HepG2 (cell line): ENCODE data around the gene TASP1. TPM values are rescaled to one million over a fixed set of nuclear protein-coding genes. Genes with fewer than 3 reads are reported as not detected.

Experiments
- AHDC1 ChIP-seq: sonication (generic); formaldehyde crosslinking; IDR thresholded peaks from 2 replicates; pipeline ENCODE4 v1.5.1; 2020; ENCODE audit warnings: mild to moderate bottlenecking, missing genetic modification reagents, borderline replicate concordance
- ARID5B ChIP-seq: IDR thresholded peaks from 2 replicates; pipeline ENCODE4 v1.4.0; 2020; ENCODE audit warnings: mild to moderate bottlenecking, missing genetic modification reagents
- BHLHE40 ChIP-seq: IDR thresholded peaks from 2 replicates; pipeline ENCODE4 v1.6.1; 2011; ENCODE audit warnings: low read length, improper control_type of control experiment
- CHCHD3 ChIP-seq: sonication (generic); formaldehyde crosslinking; IDR thresholded peaks from 2 replicates; pipeline ENCODE4 v1.8.0; 2022; ENCODE audit warnings: mild to moderate bottlenecking, missing genetic modification reagents, moderate library complexity
- ESRRA ChIP-seq: sonication (generic); formaldehyde crosslinking; IDR thresholded peaks from 2 replicates; pipeline ENCODE4 v1.5.1; 2020; ENCODE audit warnings: mild to moderate bottlenecking, low read depth, missing genetic modification reagents
- FOXA1 ChIP-seq, 2 experiments: fragments of 450-650 bp in 1 of 2; sonication (generic) in 1 of 2; formaldehyde crosslinking in 1 of 2; IDR thresholded peaks; 2 replicates each; pipeline versions ENCODE4 v1.4.0 to v1.6.1; 2016 to 2020; ENCODE audit warnings: missing genetic modification reagents in 1 of 2
- HMG20A ChIP-seq: IDR thresholded peaks from 2 replicates; pipeline ENCODE4 v1.6.1; 2016; ENCODE audit warnings: borderline replicate concordance
- JUN ChIP-seq: sonication (generic); formaldehyde crosslinking; IDR thresholded peaks from 2 replicates; pipeline ENCODE4 v1.4.0; 2020; ENCODE audit warnings: mild to moderate bottlenecking, missing genetic modification reagents
- NBN ChIP-seq: fragments of 450-650 bp; conservative IDR thresholded peaks from 2 replicates; pipeline ENCODE4 v1.6.1; 2017
- RARA ChIP-seq: IDR thresholded peaks from 2 replicates; pipeline ENCODE4 v1.6.1; 2016; ENCODE audit warnings: missing genetic modification reagents, missing compliant biosample characterization
- SCMH1 ChIP-seq: sonication (generic); formaldehyde crosslinking; IDR thresholded peaks from 2 replicates; pipeline ENCODE4 v1.9.0; 2021; ENCODE audit warnings: missing genetic modification reagents, mild to moderate bottlenecking, borderline replicate concordance
- STAT5B ChIP-seq: sonication (generic); formaldehyde crosslinking; IDR thresholded peaks from 2 replicates; pipeline ENCODE4 v1.4.0; 2020; ENCODE audit warnings: missing genetic modification reagents
- XBP1 ChIP-seq: sonication (generic); formaldehyde crosslinking; IDR thresholded peaks from 2 replicates; pipeline ENCODE4 v1.5.0; 2020; ENCODE audit warnings: missing genetic modification reagents
- ZFP62 ChIP-seq: sonication (generic); formaldehyde crosslinking; IDR thresholded peaks from 2 replicates; pipeline ENCODE4 v1.4.0; 2020; ENCODE audit warnings: missing genetic modification reagents
- ZNF343 ChIP-seq: sonication (generic); formaldehyde crosslinking; IDR thresholded peaks from 2 replicates; pipeline ENCODE4 v1.4.0; 2020; ENCODE audit warnings: mild to moderate bottlenecking, missing genetic modification reagents
- ZNF543 ChIP-seq: sonication (generic); formaldehyde crosslinking; IDR thresholded peaks from 2 replicates; pipeline ENCODE4 v1.4.0; 2020; ENCODE audit warnings: mild to moderate bottlenecking, missing genetic modification reagents
- ZNF567 ChIP-seq: sonication (generic); formaldehyde crosslinking; IDR thresholded peaks from 2 replicates; pipeline ENCODE4 v1.8.1; 2023; ENCODE audit warnings: mild to moderate bottlenecking, missing genetic modification reagents, borderline replicate concordance
- ZNF788 ChIP-seq: sonication (generic); formaldehyde crosslinking; IDR thresholded peaks from 2 replicates; pipeline ENCODE4 v1.5.0; 2020; ENCODE audit warnings: mild to moderate bottlenecking, missing genetic modification reagents, borderline replicate concordance
- ZNF792 ChIP-seq: IDR thresholded peaks from 2 replicates; pipeline ENCODE4 v1.6.1; 2016
- ZNF891 ChIP-seq: sonication (generic); formaldehyde crosslinking; IDR thresholded peaks from 2 replicates; pipeline ENCODE4 v1.5.0; 2020; ENCODE audit warnings: mild to moderate bottlenecking, missing genetic modification reagents
- polyA plus RNA-seq, 8 experiments: library from polyadenylated mRNA; depleted of rRNA in 3 of 8; stranded (reverse) in 7 of 8; unstranded in 1 of 8; fragments of >200 nt; fragmentation: Illumina TruSeq in 4 of 8; extraction: Trizol in 4 of 8; gene quantifications; 2 replicates each; pipeline versions ENCODE4 v1.2.1 to v1.2.3, GENCODE V29; 2011 to 2016; ENCODE audit warnings: low read depth in 4 of 8, missing spikeins in 1 of 8, mixed read lengths in 1 of 8; ENCODE audit not compliant: insufficient read depth in 1 of 8
- total RNA-seq, 5 experiments: library from RNA; depleted of rRNA; stranded (reverse); fragments of >200 nt; fragmentation: Illumina TruSeq; extraction: Trizol; gene quantifications; 2 replicates each; pipeline ENCODE4 v1.2.3, GENCODE V29; 2016; ENCODE audit warnings: low read depth in 1 of 5
- TF ChIP-seq, protein P1 (sequence below): sonication (generic); formaldehyde crosslinking; IDR thresholded peaks from 2 replicates; pipeline ENCODE4 v1.5.1; 2020; ENCODE audit warnings: missing genetic modification reagents, mild to moderate bottlenecking, borderline replicate concordance

TASP1 gene
- total and polyA plus RNA-seq, 2 of the 13 experiments (the other 11 are each of a cell fraction or from before 2014, with no cell fraction given) = 10.0 to 25.2 TPM

DNA sequence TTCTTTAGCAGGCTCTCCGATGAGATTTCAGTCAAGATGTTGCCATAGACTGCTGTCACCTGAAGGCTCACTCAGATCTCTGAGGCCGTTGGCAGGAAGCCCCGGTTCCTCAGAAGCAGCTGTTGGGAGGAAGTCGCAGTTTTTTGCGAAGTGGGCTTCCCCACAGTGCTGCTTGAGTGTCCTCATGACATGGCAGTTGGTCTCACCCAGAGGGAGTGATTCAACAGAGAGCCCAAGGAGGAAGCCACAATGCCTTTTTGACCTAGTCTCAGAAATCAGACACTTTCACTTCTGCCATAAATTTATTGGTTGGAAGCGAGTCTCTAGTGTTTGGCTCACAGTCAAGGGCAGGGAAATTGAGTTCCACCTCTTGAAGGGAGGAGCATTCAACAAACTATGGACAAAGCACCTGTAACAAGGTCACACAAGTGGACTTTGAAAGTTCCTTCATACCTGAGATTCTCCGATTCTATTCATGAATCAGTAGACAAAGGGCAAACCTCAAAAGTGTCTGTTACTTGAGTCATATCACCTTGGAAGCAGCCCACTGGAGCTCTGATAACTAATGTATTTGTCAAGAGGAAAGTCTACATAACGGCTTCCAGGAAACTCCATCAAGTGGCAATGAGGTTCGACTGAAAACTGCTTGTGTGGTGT is 208.3 kb downstream of the TASP1 start (continued):
- TF ChIP-seq AHDC1 (CRISPR knock-in tag) (no peak), FOXA1 (IDR thresholded peaks at IDR 0.05) (no peak), FOXA1 (CRISPR knock-in tag; IDR thresholded peaks at IDR 0.05) (peak; percentile 69), SCMH1 (no peak), ARID5B (CRISPR knock-in tag) (peak; percentile 91), ZNF543 (no peak), ZNF567 (no peak), RARA (CRISPR knock-in tag) (peak; percentile 81), ESRRA (peak; percentile 66), CHCHD3 (CRISPR knock-in tag) (no peak), HMG20A (CRISPR knock-in tag) (peak; percentile 61; the same call in 1 of the 2 replicates), ZNF343 (no peak; the same call in 1 of the 2 replicates), ZNF792 (CRISPR knock-in tag) (0 out of 2 replicates have a peak, but pooled peaks have one; percentile 47), XBP1 (CRISPR knock-in tag) (no peak), ZNF891 (CRISPR knock-in tag) (no peak), STAT5B (CRISPR knock-in tag) (no peak), BHLHE40 (no peak), NBN (no peak), JUN (CRISPR knock-in tag) (peak; percentile 69), ZNF788 (CRISPR knock-in tag) (no peak), ZFP62 (CRISPR knock-in tag) (no peak)
- TF ChIP-seq, protein P1, sequence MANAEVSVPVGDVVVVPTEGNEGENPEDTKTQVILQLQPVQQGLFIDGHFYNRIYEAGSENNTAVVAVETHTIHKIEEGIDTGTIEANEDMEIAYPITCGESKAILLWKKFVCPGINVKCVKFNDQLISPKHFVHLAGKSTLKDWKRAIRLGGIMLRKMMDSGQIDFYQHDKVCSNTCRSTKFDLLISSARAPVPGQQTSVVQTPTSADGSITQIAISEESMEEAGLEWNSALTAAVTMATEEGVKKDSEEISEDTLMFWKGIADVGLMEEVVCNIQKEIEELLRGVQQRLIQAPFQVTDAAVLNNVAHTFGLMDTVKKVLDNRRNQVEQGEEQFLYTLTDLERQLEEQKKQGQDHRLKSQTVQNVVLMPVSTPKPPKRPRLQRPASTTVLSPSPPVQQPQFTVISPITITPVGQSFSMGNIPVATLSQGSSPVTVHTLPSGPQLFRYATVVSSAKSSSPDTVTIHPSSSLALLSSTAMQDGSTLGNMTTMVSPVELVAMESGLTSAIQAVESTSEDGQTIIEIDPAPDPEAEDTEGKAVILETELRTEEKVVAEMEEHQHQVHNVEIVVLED (CRISPR knock-in tag) = no peak
